CD4-positive, alpha-beta T cell (primary cell): Measurements from ENCODE around the gene SCAMP1. TPM values are rescaled to one million over a fixed set of nuclear protein-coding genes. Genes with fewer than 3 reads are reported as not detected.

Experiments used
- ATAC-seq: fragments of 200-7000 bp; cut with Tn5 transposase; one replicate; pipeline ENCODE4 v1.10.0; 2022; ENCODE audit warnings: mild to moderate bottlenecking; ENCODE audit not compliant: poor library complexity
- CTCF ChIA-PET: fragments of 350-600 bp; sonication (Branson Sonifier 250); formaldehyde crosslinking; loops from one replicate; lab custom pipeline; 2021; ENCODE audit warnings: antibody characterized with exemption, inconsistent platforms; lab: Charles Lee
- POLR2A ChIA-PET: fragments of 350-600 bp; sonication (Branson Sonifier 250); formaldehyde crosslinking; loops from one replicate; lab custom pipeline; 2021; ENCODE audit warnings: antibody characterized with exemption, inconsistent platforms; lab: Charles Lee
- DNase-seq, 14 experiments: peaks; one replicate each; pipeline ENCODE4 v3.0.0-alpha.2; 2013 to 2020; ENCODE audit warnings: mixed read lengths in 2 of 14
- H3K27ac ChIP-seq, 2 donors: one replicate each; pipeline versions ENCODE4 v1.5.1 to v1.7.0; 2013; ENCODE audit warnings: low read length in 2 of 2, low read depth in 1 of 2, mild to moderate bottlenecking in 1 of 2
- H3K27me3 ChIP-seq, 2 experiments: 1 replicate in 1 of 2; 2 replicates in 1 of 2; pipeline versions ENCODE4 v1.6.1 to v1.7.0; 2013; ENCODE audit warnings: low read length in 2 of 2, control low read depth in 1 of 2, mild to moderate bottlenecking in 1 of 2, moderate library complexity in 1 of 2; ENCODE audit not compliant: insufficient read depth in 2 of 2, control insufficient read depth in 1 of 2
- H3K36me3 ChIP-seq: one replicate; pipeline ENCODE4 v1.6.1; 2013; ENCODE audit warnings: low read length, control low read depth; ENCODE audit not compliant: insufficient read depth
- H3K4me1 ChIP-seq: one replicate; pipeline ENCODE4 v1.6.1; 2013; ENCODE audit warnings: low read length, control low read depth; ENCODE audit not compliant: insufficient read depth
- H3K4me3 ChIP-seq: one replicate; pipeline ENCODE4 v1.5.1; 2013; ENCODE audit warnings: mild to moderate bottlenecking, low read length, moderate library complexity
- H3K9me3 ChIP-seq, 2 experiments: 1 replicate in 1 of 2; 2 replicates in 1 of 2; pipeline versions ENCODE4 v1.6.1 to v1.7.0; 2013; ENCODE audit warnings: low read length in 2 of 2, mild to moderate bottlenecking in 2 of 2, control low read depth in 1 of 2, moderate library complexity in 1 of 2; ENCODE audit not compliant: control insufficient read depth in 1 of 2, insufficient read depth in 1 of 2
- H3K27ac Mint-ChIP-seq: one replicate; pipeline ENCODE4 v1.8.0; 2020; ENCODE audit warnings: mixed read lengths
- H3K27me3 Mint-ChIP-seq: one replicate; pipeline ENCODE4 v1.8.0; 2021; ENCODE audit warnings: mixed read lengths
- H3K36me3 Mint-ChIP-seq: one replicate; pipeline ENCODE4 v1.8.0; 2021; ENCODE audit warnings: low read depth, mixed read lengths
- H3K4me1 Mint-ChIP-seq: one replicate; pipeline ENCODE4 v1.8.0; 2021; ENCODE audit warnings: low read depth, mixed read lengths
- H3K4me3 Mint-ChIP-seq: one replicate; pipeline ENCODE4 v1.8.0; 2020; ENCODE audit warnings: mild to moderate bottlenecking, mixed read lengths
- H3K9me3 Mint-ChIP-seq: one replicate; pipeline ENCODE4 v1.8.0; 2020; ENCODE audit warnings: mixed read lengths
- CTCF ChIP-seq: fragments of 200-600 bp; IDR thresholded peaks from one replicate; pipeline ENCODE4 v1.8.0; 2022; ENCODE audit warnings: antibody characterized with exemption, mild to moderate bottlenecking
- intact Hi-C, 2 experiments: fragments of 100-400 bp; cut with DNase I in 1 of 2; cut with micrococcal nuclease in 1 of 2; formaldehyde crosslinking; loops; one replicate each; pipeline versions ENCODE4 v1.15.1 to v1.9.0; 2023 to 2025; cut with DNase I, micrococcal nuclease
- total RNA-seq, 174 experiments: library from RNA in 2 of 174; stranded (reverse) in 2 of 174; gene quantifications; one replicate each; pipeline ENCODE4 v1.2.3 and lab custom pipeline; 2021 to 2026

SCAMP1 gene
- total RNA-seq, 2 experiments from 2014 or later, result 16.0 to 18.4 TPM

- Histone ChIP-seq H3K4me3 (no peak overlapping the region), H3K4me1 (no peaks in the 10 kb centered on the region), H3K27ac (no peak overlapping the region), H3K36me3 (peaks cover 26% of the 10 kb centered on the region), H3K27me3 (no peaks in the 10 kb centered on the region), H3K9me3 (no peaks in the 10 kb centered on the region)
- POLR2A ChIA-PET, result no interaction called here
- CTCF ChIA-PET, result no interaction called here
- ATAC-seq (no peak), DNase-seq (no peak)
- H3K9me3 Mint-ChIP-seq, result no peaks in the 10 kb centered on the region
- no peak for TF ChIP-seq CTCF
- peaks cover 14% of the 10 kb centered on the region for H3K4me1 Mint-ChIP-seq
- H3K4me3 Mint-ChIP-seq, result no peak overlapping the region
- H3K36me3 Mint-ChIP-seq, result peaks cover 66% of the 10 kb centered on the region
- intact Hi-C loops, result no loop called here
- no peak overlapping the region for H3K27ac Mint-ChIP-seq
- H3K27me3 Mint-ChIP-seq, result no peaks in the 10 kb centered on the region
These were observed 56.4 kb downstream of the SCAMP1 start for GRCh38 chr5:78416677-78417425.

- Mint-ChIP-seq H3K9me3 (no peaks in the 10 kb centered on the region), H3K36me3 (peaks cover 91% of the 10 kb centered on the region), H3K4me3 (no peak overlapping the region), H3K4me1 (no peaks in the 10 kb centered on the region), H3K27me3 (no peaks in the 10 kb centered on the region), H3K27ac (no peak overlapping the region)
- no peaks in the 10 kb centered on the region for H3K27me3 ChIP-seq
- intact Hi-C loops, result no loop called here
- H3K9me3 ChIP-seq, result no peaks in the 10 kb centered on the region
- peaks cover 26% of the 10 kb centered on the region for H3K36me3 ChIP-seq
- DNase-seq (no peak), ATAC-seq (no peak)
- ChIA-PET POLR2A (no interaction called here), CTCF (no interaction called here)
- H3K4me1 ChIP-seq, result no peaks in the 10 kb centered on the region
- TF ChIP-seq CTCF, result no peak
- no peak overlapping the region for H3K4me3 ChIP-seq
- no peak overlapping the region for H3K27ac ChIP-seq
These were observed 59.0 kb downstream of the SCAMP1 start for GRCh38 chr5:78419396-78419795.

- Histone ChIP-seq H3K4me1 (no peaks in the 10 kb centered on the region), H3K27ac (no peak overlapping the region), H3K36me3 (peaks cover 26% of the 10 kb centered on the region), H3K27me3 (no peaks in the 10 kb centered on the region), H3K9me3 (no peaks in the 10 kb centered on the region), H3K4me3 (no peak overlapping the region)
- H3K4me3 Mint-ChIP-seq, result no peak overlapping the region
- no peaks in the 10 kb centered on the region for H3K9me3 Mint-ChIP-seq
- intact Hi-C loops, result no loop called here
- H3K27me3 Mint-ChIP-seq, result no peaks in the 10 kb centered on the region
- DNase-seq, result no peak
- no peak for TF ChIP-seq CTCF
- H3K4me1 Mint-ChIP-seq, result no peaks in the 10 kb centered on the region
- H3K27ac Mint-ChIP-seq, result no peak overlapping the region
- POLR2A ChIA-PET, result interaction anchor here (1.1 kb wide), 1 partner anchor 20 kb away, joined by 3 read pairs; no protein-coding TSS in a partner anchor
- CTCF ChIA-PET, result no interaction called here
- H3K36me3 Mint-ChIP-seq, result peaks cover 94% of the 10 kb centered on the region
- ATAC-seq, result no peak
These were observed 60.1 kb downstream of the SCAMP1 start for GRCh38 chr5:78420548-78420947.
